HL-60/S4 (cell line): ENCODE results near the gene TEX13B.
"Not testable (repeated sequence)": the region's sequence is repeated elsewhere in the genome, so short reads cannot be mapped to it uniquely, and the experiment has no call there.

Experiments used
- in situ Hi-C: fragments of 300-500 bp; cut with MboI; formaldehyde crosslinking; loops from 2 replicates; pipeline ENCODE4 v1.14.3; 2022; ENCODE audit warnings: low sequenced_read_pairs

The TEX13B gene, protein sequence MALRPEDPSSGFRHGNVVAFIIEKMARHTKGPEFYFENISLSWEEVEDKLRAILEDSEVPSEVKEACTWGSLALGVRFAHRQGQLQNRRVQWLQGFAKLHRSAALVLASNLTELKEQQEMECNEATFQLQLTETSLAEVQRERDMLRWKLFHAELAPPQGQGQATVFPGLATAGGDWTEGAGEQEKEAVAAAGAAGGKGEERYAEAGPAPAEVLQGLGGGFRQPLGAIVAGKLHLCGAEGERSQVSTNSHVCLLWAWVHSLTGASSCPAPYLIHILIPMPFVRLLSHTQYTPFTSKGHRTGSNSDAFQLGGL

DNA sequence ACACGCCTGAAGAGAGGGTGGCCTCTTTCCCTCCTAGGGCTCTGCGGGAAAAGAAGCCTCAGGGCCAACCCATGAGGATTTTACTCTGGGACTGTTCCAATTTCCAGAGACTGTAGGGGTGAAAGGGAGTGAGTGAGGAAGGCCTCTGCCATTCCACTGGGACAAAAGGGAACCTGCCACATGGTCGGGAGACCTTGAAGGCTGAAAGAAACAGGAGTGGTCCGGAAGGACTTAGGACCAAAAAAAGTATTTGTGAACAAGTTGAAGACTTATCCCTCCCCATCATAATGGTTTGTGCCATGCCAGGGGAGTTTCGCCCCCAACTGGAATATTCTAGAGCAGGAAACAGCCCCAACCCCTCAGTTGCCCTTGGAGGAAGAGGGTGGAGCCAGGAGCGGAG is at the start of gene TEX13B:
TSS of gene TEX13B (minus strand) at position 15 of the 400 bp plus-strand sequence. CDS start 243 bp downstream, outside the sequence.
- in situ Hi-C loops, result no loop called here

- in situ Hi-C loops, result no loop called here
Measured at GRCh38 chrX:108029928-108030711, 48.0 kb upstream of the TEX13B start.

- in situ Hi-C loops, result no loop called here
Measured at GRCh38 chrX:108028854-108029253, 46.7 kb upstream of the TEX13B start.

GRCh38 chrX:108025954-108026600 is 43.9 kb upstream of the TEX13B start:
- in situ Hi-C loops, result no loop called here

GRCh38 chrX:108025376-108025775 is 43.2 kb upstream of the TEX13B start:
- in situ Hi-C loops, result no loop called here

- in situ Hi-C loops, result no loop called here
Measured at GRCh38 chrX:108022491-108023089, 40.4 kb upstream of the TEX13B start.

DNA sequence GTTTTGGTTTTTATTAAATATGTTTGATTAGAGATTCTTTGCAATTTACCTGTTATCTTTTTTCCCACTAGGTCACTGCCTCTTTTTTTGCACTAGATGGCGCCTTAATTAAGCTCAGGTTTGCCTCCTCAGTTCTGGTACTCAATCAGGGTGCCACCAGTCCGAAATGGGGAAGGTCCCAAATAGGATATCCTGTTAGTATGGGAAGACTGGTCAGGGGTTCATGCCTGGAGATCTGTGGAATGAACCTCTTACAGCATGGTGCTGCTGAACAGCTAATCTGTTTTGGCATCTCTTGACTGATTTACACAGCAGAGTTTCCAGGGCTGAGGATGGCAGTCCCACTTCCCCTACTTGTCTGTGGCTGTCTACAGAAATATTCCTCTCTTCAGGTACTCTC is 38.5 kb upstream of the TEX13B start:
- in situ Hi-C loops, result no loop called here

- in situ Hi-C loops, result no loop called here
Measured at GRCh38 chrX:108019382-108019875, 37.3 kb upstream of the TEX13B start.

GRCh38 chrX:108018656-108019381 is 36.6 kb upstream of the TEX13B start:
- in situ Hi-C loops, result no loop called here

GRCh38 chrX:108001218-108001814 is 19.1 kb upstream of the TEX13B start:
- in situ Hi-C loops, result no loop called here

- in situ Hi-C loops, result no loop called here
Measured at GRCh38 chrX:108000751-108001150, 18.6 kb upstream of the TEX13B start.

GRCh38 chrX:107996124-107996523 is 14.0 kb upstream of the TEX13B start:
- in situ Hi-C loops, result no loop called here

DNA sequence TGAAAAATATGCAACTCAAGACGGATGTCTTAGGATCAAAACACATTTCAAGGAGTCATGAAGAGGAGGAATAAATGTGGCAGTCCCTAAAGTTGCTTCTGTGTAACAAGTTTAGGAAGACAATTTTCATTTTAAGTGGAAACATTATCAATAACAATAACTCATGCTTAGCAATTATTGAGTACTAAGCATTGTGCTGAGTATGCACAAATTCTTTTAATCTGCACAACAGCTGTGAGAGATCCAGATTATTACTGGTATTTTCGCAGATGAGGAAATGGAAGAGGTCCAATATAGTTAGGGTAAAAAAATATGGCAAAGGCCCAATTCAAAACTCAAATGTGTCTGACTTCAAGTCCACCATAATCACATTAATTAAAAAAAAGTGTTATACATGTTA is 2.9 kb upstream of the TEX13B start:
- in situ Hi-C loops, result no loop called here

GRCh38 chrX:107979534-107979933 is 2.6 kb downstream of the TEX13B start:
- in situ Hi-C loops, result no loop called here

GRCh38 chrX:107978707-107979307 is 3.4 kb downstream of the TEX13B start:
- in situ Hi-C loops, result no loop called here

GRCh38 chrX:107978071-107978470 is 4.1 kb downstream of the TEX13B start:
- in situ Hi-C loops, result no loop called here

- in situ Hi-C loops, result no loop called here
Measured at GRCh38 chrX:107971636-107972035, 10.5 kb downstream of the TEX13B start.

- in situ Hi-C loops, result no loop called here
Measured at GRCh38 chrX:107970073-107970472, 12.1 kb downstream of the TEX13B start.

- in situ Hi-C loops, result no loop called here
Measured at GRCh38 chrX:107968623-107969022, 13.5 kb downstream of the TEX13B start.

DNA sequence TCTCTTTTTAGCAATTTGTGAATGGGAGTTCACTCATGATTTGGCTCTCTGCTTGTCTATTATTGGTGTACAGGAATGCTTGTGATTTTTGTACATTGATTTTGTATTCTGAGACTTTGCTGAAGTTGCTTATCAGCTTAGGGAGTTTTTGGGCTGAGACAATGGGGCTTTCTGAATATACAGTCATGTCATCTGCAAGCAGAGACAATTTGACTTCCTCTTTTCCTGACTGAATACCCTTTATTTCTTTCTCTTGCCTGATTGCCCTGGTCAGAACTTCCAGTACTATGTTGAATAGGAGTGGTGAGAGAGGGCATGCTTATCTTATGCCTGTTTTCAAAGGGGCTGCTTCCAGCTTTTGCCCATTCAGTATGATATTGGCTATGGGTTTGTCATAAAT is 26.8 kb downstream of the TEX13B start:
- in situ Hi-C loops, result not testable (repeated sequence)
